ENCODE results near the gene SENP6. TPM values are rescaled to one million over a fixed set of nuclear protein-coding genes. Genes with fewer than 3 reads are reported as not detected.
A peak's percentile ranks its signal among the peaks of the same experiment; 100 is the strongest.

SENP6 gene, protein sequence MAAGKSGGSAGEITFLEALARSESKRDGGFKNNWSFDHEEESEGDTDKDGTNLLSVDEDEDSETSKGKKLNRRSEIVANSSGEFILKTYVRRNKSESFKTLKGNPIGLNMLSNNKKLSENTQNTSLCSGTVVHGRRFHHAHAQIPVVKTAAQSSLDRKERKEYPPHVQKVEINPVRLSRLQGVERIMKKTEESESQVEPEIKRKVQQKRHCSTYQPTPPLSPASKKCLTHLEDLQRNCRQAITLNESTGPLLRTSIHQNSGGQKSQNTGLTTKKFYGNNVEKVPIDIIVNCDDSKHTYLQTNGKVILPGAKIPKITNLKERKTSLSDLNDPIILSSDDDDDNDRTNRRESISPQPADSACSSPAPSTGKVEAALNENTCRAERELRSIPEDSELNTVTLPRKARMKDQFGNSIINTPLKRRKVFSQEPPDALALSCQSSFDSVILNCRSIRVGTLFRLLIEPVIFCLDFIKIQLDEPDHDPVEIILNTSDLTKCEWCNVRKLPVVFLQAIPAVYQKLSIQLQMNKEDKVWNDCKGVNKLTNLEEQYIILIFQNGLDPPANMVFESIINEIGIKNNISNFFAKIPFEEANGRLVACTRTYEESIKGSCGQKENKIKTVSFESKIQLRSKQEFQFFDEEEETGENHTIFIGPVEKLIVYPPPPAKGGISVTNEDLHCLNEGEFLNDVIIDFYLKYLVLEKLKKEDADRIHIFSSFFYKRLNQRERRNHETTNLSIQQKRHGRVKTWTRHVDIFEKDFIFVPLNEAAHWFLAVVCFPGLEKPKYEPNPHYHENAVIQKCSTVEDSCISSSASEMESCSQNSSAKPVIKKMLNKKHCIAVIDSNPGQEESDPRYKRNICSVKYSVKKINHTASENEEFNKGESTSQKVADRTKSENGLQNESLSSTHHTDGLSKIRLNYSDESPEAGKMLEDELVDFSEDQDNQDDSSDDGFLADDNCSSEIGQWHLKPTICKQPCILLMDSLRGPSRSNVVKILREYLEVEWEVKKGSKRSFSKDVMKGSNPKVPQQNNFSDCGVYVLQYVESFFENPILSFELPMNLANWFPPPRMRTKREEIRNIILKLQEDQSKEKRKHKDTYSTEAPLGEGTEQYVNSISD
- total RNA-seq (2014; rRNA removed; shearing (Covaris generic)) (50.8 and 67.9 TPM in 2 replicates), polyA plus RNA-seq (2016; fragmentation: Nextera tagmentation; extraction: Ambion mirVana) (43.1 and 45.8 TPM in 2 replicates)

DNA sequence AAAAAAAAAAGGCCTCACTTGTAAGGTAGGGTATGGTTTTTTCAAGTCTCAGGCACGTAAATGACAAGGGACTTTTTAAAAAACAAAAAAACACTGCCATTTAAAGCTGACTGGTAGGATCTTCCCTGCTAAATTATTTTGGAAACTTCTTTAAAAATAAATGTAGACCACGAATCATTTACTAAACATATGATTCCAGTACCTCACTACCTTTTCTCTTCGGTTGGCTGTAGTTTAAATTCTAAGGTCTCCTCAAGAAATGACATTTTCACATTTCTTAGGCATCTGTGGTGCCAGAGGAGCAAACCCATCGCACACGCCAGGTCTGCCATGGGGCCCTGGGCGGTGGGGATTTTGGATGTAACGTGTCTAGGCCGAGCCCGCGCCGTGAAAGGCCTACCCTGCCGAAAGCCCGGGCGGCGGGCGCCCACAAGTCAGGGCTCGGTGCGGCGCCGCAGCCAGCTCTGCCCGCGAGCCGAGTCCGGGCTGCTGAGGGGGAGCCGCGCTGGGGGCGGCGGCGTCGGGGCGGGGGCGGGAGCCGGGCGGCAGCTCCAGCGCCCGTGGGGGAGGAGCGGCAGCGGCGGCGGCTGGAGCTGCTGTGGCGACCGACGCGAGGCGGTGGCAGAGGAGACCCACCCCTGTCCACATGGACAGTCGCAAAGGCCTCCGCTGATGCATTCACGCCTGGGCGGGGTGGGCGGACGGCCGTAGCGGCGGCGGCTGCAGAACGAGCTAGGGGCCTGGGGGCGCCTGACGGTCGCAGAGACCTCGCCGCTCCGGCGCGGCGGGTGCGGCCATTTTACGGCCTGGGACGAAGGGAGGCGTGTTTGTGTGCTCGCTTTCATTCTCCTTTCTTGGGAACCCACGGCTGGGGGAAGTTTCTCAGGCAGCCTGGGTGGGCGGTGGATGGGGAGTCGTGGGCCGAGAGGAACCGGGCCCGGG lies at the start of gene SENP6:
Gene SENP6, plus strand, starts transcription at position 577 of the 942 bp plus-strand sequence. CDS start 645 bp downstream, outside the sequence.
- no peaks in the 10 kb centered on the region for H3K36me3 ChIP-seq (ENCODE audit: low read depth)
- peak; percentile 89 for DNase-seq
- H3K27ac ChIP-seq, result peak within 1 kb of the TSS; percentile 89
- in situ Hi-C loops (cut with MboI), result no loop called here
- H2AFZ ChIP-seq, result peak within 1 kb of the TSS; percentile 96
- peaks cover 13% of the 10 kb centered on the region; the same call in 1 of the 2 replicates for H3K4me1 ChIP-seq (ENCODE audit: insufficient read depth)
- peak within 1 kb of the TSS; percentile 81 for H3K4me3 ChIP-seq
- H3F3A ChIP-seq (ENCODE audit: insufficient read depth), result peaks cover 20% of the 10 kb centered on the region; the same call in 1 of the 2 replicates
- TF ChIP-seq EZH2phosphoT487 (IDR thresholded peaks at IDR 0.05; ENCODE audit: insufficient read depth, low read depth) (no peak), EZH2 (IDR thresholded peaks at IDR 0.05; ENCODE audit: insufficient read depth, poor library complexity, severe bottlenecking) (no peak)
- peaks cover 4% of the 10 kb centered on the region; the same call in 1 of the 2 replicates for H4K20me1 ChIP-seq (ENCODE audit: insufficient read depth)
- 1% methylated on average over 33 to 61 of the region's 76 CpGs for WGBS, 2 experiments (ENCODE audit: low coverage in 1 of 2, low lambda C conversion rate in 2 of 2, missing lambda C conversion rate in 2 of 2)
- no peaks in the 10 kb centered on the region for H3K9me3 ChIP-seq (ENCODE audit: low read depth)
- H3K9me2 ChIP-seq (ENCODE audit: insufficient read depth), result no peaks in the 10 kb centered on the region
- H3K27me3 ChIP-seq (replicated peaks; ENCODE audit: insufficient read depth), result no peaks in the 10 kb centered on the region
- peak within 1 kb of the TSS; percentile 98 for H3K9ac ChIP-seq
- peaks cover 68% of the 10 kb centered on the region for H3K79me2 ChIP-seq (ENCODE audit: insufficient read depth)
- H3K4me2 ChIP-seq (ENCODE audit: unreplicated experiment), result peak within 1 kb of the TSS; percentile 97

DNA sequence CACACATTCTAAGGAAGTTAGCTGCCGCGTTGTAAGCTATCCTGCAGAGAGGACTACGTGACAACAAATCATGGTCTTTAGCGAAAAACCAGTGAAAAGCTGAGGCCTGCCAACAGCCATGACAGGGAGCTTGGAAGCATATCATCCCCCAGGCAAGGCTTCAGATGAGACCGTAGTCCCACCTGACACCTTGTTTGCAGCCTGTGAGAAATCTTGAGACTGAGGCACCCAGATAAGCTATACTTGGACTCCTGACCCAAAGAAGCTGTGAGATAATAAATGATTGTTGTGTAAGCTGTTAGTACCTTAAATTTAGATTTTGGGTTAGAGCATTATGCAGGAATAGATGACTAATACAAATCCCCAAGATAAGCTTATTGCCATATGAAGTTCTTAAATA lies 45.4 kb upstream of the SENP6 start:
- TF ChIP-seq EZH2 (IDR thresholded peaks at IDR 0.05; ENCODE audit: insufficient read depth, poor library complexity, severe bottlenecking) (no peak), EZH2phosphoT487 (IDR thresholded peaks at IDR 0.05; ENCODE audit: insufficient read depth, low read depth) (no peak)
- H3K36me3 ChIP-seq (ENCODE audit: low read depth), result no peaks in the 10 kb centered on the region
- no peaks in the 10 kb centered on the region for H3K79me2 ChIP-seq (ENCODE audit: insufficient read depth)
- H3K4me3 ChIP-seq, result no peak overlapping the region
- in situ Hi-C loops (cut with MboI), result no loop called here
- no peaks in the 10 kb centered on the region for H3K9me3 ChIP-seq (ENCODE audit: low read depth)
- WGBS, 2 experiments (ENCODE audit: low coverage in 1 of 2, low lambda C conversion rate in 2 of 2, missing lambda C conversion rate in 2 of 2), result 62 to 67% methylated on average over 5 of the region's 5 CpGs
- H3K4me2 ChIP-seq (ENCODE audit: unreplicated experiment), result no peak overlapping the region
- no peak overlapping the region for H3K9ac ChIP-seq
- H3F3A ChIP-seq (ENCODE audit: insufficient read depth), result no peaks in the 10 kb centered on the region
- no peaks in the 10 kb centered on the region for H3K4me1 ChIP-seq (ENCODE audit: insufficient read depth)
- H3K27ac ChIP-seq, result no peak overlapping the region
- no peaks in the 10 kb centered on the region for H4K20me1 ChIP-seq (ENCODE audit: insufficient read depth)
- H3K9me2 ChIP-seq (ENCODE audit: insufficient read depth), result no peaks in the 10 kb centered on the region
- no peak overlapping the region for H2AFZ ChIP-seq
- DNase-seq, result no peak
- no peaks in the 10 kb centered on the region for H3K27me3 ChIP-seq (replicated peaks; ENCODE audit: insufficient read depth)

DNA sequence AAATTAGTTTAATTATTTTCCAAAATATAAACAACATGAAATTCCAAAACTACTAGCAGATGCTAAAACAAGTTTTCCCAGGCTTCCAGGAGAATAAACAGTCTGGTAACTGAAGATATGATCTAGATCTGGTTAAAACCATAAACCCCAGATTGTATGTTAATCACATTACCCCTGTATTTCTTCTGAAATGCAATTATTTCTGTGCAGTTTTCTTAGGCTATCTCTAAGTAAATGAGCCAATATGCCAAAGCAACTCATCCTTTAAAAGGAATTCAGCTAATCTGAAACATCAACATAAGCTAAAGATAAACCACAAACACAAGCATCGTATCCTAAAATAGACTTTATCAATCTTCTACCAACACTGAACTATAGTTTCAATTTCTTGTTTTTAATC lies 44.6 kb upstream of the SENP6 start:
- in situ Hi-C loops (cut with MboI), result no loop called here
- Histone ChIP-seq H3K9ac (no peak overlapping the region), H3K36me3 (ENCODE audit: low read depth) (no peaks in the 10 kb centered on the region), H3K4me3 (no peak overlapping the region), H3K4me2 (ENCODE audit: unreplicated experiment) (no peak overlapping the region), H3K4me1 (ENCODE audit: insufficient read depth) (no peaks in the 10 kb centered on the region), H3K9me3 (ENCODE audit: low read depth) (no peaks in the 10 kb centered on the region), H3K9me2 (ENCODE audit: insufficient read depth) (no peaks in the 10 kb centered on the region), H3K27me3 (replicated peaks; ENCODE audit: insufficient read depth) (no peaks in the 10 kb centered on the region), H3K79me2 (ENCODE audit: insufficient read depth) (no peaks in the 10 kb centered on the region), H2AFZ (no peak overlapping the region), H3F3A (ENCODE audit: insufficient read depth) (no peaks in the 10 kb centered on the region), H4K20me1 (ENCODE audit: insufficient read depth) (no peaks in the 10 kb centered on the region), H3K27ac (no peak overlapping the region)
- 89 to 94% methylated on average over 1 of the region's 1 CpG for WGBS, 2 experiments (ENCODE audit: low coverage in 1 of 2, low lambda C conversion rate in 2 of 2, missing lambda C conversion rate in 2 of 2)
- TF ChIP-seq EZH2 (IDR thresholded peaks at IDR 0.05; ENCODE audit: insufficient read depth, poor library complexity, severe bottlenecking) (no peak), EZH2phosphoT487 (IDR thresholded peaks at IDR 0.05; ENCODE audit: insufficient read depth, low read depth) (no peak)
- DNase-seq, result no peak
